Measurements from ENCODE around the gene SYMPK.

SYMPK gene

DNA sequence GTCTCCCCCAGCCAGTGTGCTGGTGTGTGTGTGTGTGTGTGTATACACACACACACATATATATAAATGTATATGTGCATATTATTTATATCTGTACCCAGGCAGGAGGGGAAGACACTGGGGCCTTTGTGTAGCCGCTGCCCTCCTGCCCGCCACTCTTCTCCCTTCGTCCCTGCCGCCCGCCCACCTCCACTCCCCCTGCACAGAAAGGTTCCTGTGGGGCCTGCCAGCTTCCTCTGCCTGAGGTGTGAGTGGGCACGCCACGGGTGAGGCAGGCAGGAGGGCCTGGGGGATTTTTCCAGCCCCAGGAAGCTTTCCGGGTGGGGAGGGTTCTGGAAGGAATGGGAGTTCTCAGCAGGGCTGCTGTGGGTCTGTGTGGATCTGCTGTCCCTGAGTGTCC is 16.1 kb upstream of the SYMPK start:
- no peak overlapping the region for H3K4me3 ChIP-seq (ENCODE audit: low read depth in 1 of 2, low read length in 2 of 2)
- DNase-seq (no peak), ATAC-seq (ENCODE audit: insufficient read depth, low read depth) (no peak)
- H3K4me2 ChIP-seq (ENCODE audit: insufficient read depth, low read length): no peak overlapping the region
- peaks cover 16% of the 10 kb centered on the region for H3K36me3 ChIP-seq (ENCODE audit: insufficient read depth, low read length)
- H3K4me1 ChIP-seq (ENCODE audit: insufficient read depth, low read length): peaks cover 12% of the 10 kb centered on the region
- H3K9me3 ChIP-seq (ENCODE audit: insufficient read depth, low read length, severe bottlenecking): no peaks in the 10 kb centered on the region
- H3K27me3 ChIP-seq (ENCODE audit: insufficient read depth, low read length, poor library complexity): peaks cover 5% of the 10 kb centered on the region
- H4K20me1 ChIP-seq (ENCODE audit: insufficient read depth, low read length): peaks cover 29% of the 10 kb centered on the region
- H3K79me2 ChIP-seq (ENCODE audit: insufficient read depth, low read length): peaks cover 9% of the 10 kb centered on the region
- H2AFZ ChIP-seq (ENCODE audit: low read depth, low read length): no peak overlapping the region
- TF ChIP-seq EZH2 (IDR thresholded peaks at IDR 0.05; ENCODE audit: borderline replicate concordance, low read depth, low read length, severe bottlenecking) (no peak), CTCF (IDR thresholded peaks at IDR 0.05; ENCODE audit: borderline replicate concordance, extremely low read depth, low read length, poor library complexity, severe bottlenecking) (no peak)
- no peak overlapping the region for H3K27ac ChIP-seq (ENCODE audit: low read length)
- H3K9ac ChIP-seq (ENCODE audit: low read depth, low read length): no peak overlapping the region

GRCh38 chr19:45878043-45878794 is 15.3 kb upstream of the SYMPK start:
- H3K79me2 ChIP-seq (ENCODE audit: insufficient read depth, low read length): peaks cover 3% of the 10 kb centered on the region
- no peak overlapping the region for H3K4me3 ChIP-seq (ENCODE audit: low read depth in 1 of 2, low read length in 2 of 2)
- H3K27me3 ChIP-seq (ENCODE audit: insufficient read depth, low read length, poor library complexity): peaks cover 5% of the 10 kb centered on the region
- H3K4me1 ChIP-seq (ENCODE audit: insufficient read depth, low read length): peaks cover 5% of the 10 kb centered on the region; the same call in 1 of the 2 replicates
- no peak overlapping the region for H3K9ac ChIP-seq (ENCODE audit: low read depth, low read length)
- no peak overlapping the region for H2AFZ ChIP-seq (ENCODE audit: low read depth, low read length)
- H3K4me2 ChIP-seq (ENCODE audit: insufficient read depth, low read length): no peak overlapping the region
- TF ChIP-seq EZH2 (IDR thresholded peaks at IDR 0.05; ENCODE audit: borderline replicate concordance, low read depth, low read length, severe bottlenecking) (no peak), CTCF (IDR thresholded peaks at IDR 0.05; ENCODE audit: borderline replicate concordance, extremely low read depth, low read length, poor library complexity, severe bottlenecking) (no peak)
- DNase-seq (no peak), ATAC-seq (ENCODE audit: insufficient read depth, low read depth) (no peak)
- H3K27ac ChIP-seq (ENCODE audit: low read length): no peak overlapping the region
- peaks cover 22% of the 10 kb centered on the region for H4K20me1 ChIP-seq (ENCODE audit: insufficient read depth, low read length)
- no peaks in the 10 kb centered on the region for H3K9me3 ChIP-seq (ENCODE audit: insufficient read depth, low read length, severe bottlenecking)
- H3K36me3 ChIP-seq (ENCODE audit: insufficient read depth, low read length): peaks cover 10% of the 10 kb centered on the region; the same call in 1 of the 2 replicates

DNA sequence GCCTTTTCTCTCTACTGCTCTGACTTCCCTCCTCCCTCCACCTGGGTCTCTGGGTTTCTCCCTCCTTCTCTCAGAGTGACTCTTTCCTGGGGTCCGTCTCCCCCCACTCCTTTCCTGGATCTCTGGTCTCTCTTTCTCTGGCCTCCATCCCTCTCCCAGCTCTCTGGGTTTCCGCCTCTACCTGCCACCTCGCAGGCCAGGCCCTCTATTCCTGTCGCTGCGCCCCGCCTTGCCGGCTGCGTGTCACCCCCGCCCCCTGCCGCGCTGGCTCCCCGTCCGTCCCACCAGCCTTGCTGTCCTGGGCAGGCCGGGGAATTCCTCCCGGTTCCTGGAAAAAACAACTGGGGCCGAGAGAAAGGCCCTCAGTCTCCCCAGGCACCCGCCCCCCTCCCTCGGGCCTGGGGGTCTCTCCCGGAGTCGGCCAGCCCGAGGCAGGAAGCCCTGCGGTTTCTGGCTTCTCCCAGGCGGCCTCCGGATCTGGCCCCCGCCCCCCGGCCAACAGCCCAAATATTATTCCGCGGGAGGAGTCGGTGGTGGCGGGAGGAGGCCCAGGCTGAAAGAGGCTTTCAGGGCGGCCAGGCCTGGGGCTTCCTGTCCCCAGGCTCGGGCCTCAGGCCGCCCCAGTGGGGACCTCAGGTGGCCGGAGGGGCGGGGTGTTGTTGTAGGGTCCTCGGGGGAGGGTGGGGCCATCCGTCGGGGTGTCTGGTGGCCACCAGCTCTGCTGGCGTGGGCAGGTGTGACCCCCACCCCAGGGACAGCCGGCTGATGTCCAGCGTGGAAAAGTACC is 13.7 kb upstream of the SYMPK start:
- Histone ChIP-seq H4K20me1 (ENCODE audit: insufficient read depth, low read length) (peaks cover 6% of the 10 kb centered on the region; the same call in 1 of the 2 replicates), H3K79me2 (ENCODE audit: insufficient read depth, low read length) (no peaks in the 10 kb centered on the region), H3K36me3 (ENCODE audit: insufficient read depth, low read length) (no peaks in the 10 kb centered on the region), H3K9me3 (ENCODE audit: insufficient read depth, low read length, severe bottlenecking) (no peaks in the 10 kb centered on the region), H3K4me3 (ENCODE audit: low read depth in 1 of 2, low read length in 2 of 2) (no peak overlapping the region), H2AFZ (ENCODE audit: low read depth, low read length) (no peak overlapping the region), H3K9ac (ENCODE audit: low read depth, low read length) (no peak overlapping the region), H3K4me1 (ENCODE audit: insufficient read depth, low read length) (no peaks in the 10 kb centered on the region), H3K4me2 (ENCODE audit: insufficient read depth, low read length) (no peak overlapping the region), H3K27ac (ENCODE audit: low read length) (no peak overlapping the region), H3K27me3 (ENCODE audit: insufficient read depth, low read length, poor library complexity) (peaks cover 5% of the 10 kb centered on the region)
- DNase-seq (no peak), ATAC-seq (ENCODE audit: insufficient read depth, low read depth) (no peak)
- TF ChIP-seq CTCF (IDR thresholded peaks at IDR 0.05; ENCODE audit: borderline replicate concordance, extremely low read depth, low read length, poor library complexity, severe bottlenecking) (no peak), EZH2 (IDR thresholded peaks at IDR 0.05; ENCODE audit: borderline replicate concordance, low read depth, low read length, severe bottlenecking) (no peak)
